Activated CD8-positive, alpha-beta T cell treated with anti-CD3 and anti-CD28 coated beads for 36 hours (primary cell): ENCODE results near the gene IL34. TPM values are rescaled to one million over a fixed set of nuclear protein-coding genes. Genes with fewer than 3 reads are reported as not detected.
"Not testable (repeated sequence)": the region's sequence is repeated elsewhere in the genome, so short reads cannot be mapped to it uniquely, and the experiment has no call there.

Experiments
- ATAC-seq: fragments of 200-7000 bp; cut with Tn5 transposase; one replicate; pipeline ENCODE4 v1.10.0; 2021; ENCODE audit warnings: mild to moderate bottlenecking, moderate library complexity
- CTCF ChIA-PET: fragments of 350-600 bp; sonication (Branson Sonifier 250); formaldehyde crosslinking; loops from one replicate; lab custom pipeline; 2021; ENCODE audit warnings: antibody characterized with exemption; lab: Charles Lee
- POLR2A ChIA-PET: fragments of 350-600 bp; sonication (Branson Sonifier 250); formaldehyde crosslinking; loops from one replicate; lab custom pipeline; 2021; ENCODE audit warnings: antibody characterized with exemption; lab: Charles Lee
- DNase-seq: peaks from one replicate; pipeline ENCODE4 v3.0.0-alpha.2; 2020
- H3K27ac Mint-ChIP-seq: one replicate; pipeline ENCODE4 v1.8.0; 2021; ENCODE audit warnings: mild to moderate bottlenecking, mixed read lengths
- H3K27me3 Mint-ChIP-seq: one replicate; pipeline ENCODE4 v1.8.0; 2021; ENCODE audit warnings: mixed read lengths
- H3K36me3 Mint-ChIP-seq: one replicate; pipeline ENCODE4 v1.8.0; 2021; ENCODE audit warnings: low read depth, mixed read lengths
- H3K4me1 Mint-ChIP-seq: one replicate; pipeline ENCODE4 v1.8.0; 2021; ENCODE audit warnings: low read depth, mixed read lengths
- H3K4me3 Mint-ChIP-seq: one replicate; pipeline ENCODE4 v1.8.0; 2021; ENCODE audit warnings: mild to moderate bottlenecking, moderate library complexity, mixed read lengths
- H3K9me3 Mint-ChIP-seq: one replicate; pipeline ENCODE4 v1.8.0; 2021; ENCODE audit warnings: mixed read lengths
- CTCF ChIP-seq: fragments of 200-600 bp; IDR thresholded peaks from one replicate; pipeline ENCODE4 v1.8.0; 2022; ENCODE audit warnings: antibody characterized with exemption, mild to moderate bottlenecking
- intact Hi-C: fragments of 100-400 bp; cut with micrococcal nuclease; formaldehyde crosslinking; loops from one replicate; pipeline ENCODE4 v1.10.0; 2022
- total RNA-seq, 2 experiments: library from RNA; stranded (reverse); gene quantifications; one replicate each; pipeline ENCODE4 v1.2.3, GENCODE V29; 2021

IL34 gene
- total RNA-seq, 2 experiments from 2014 or later, result not detected

GRCh38 chr16:70642633-70643032 is 3.7 kb upstream of the IL34 start:
- ChIA-PET POLR2A (no interaction called here), CTCF (no interaction called here)
- no peak for DNase-seq
- intact Hi-C loops, result no loop called here
- no peaks in the 10 kb centered on the region for H3K36me3 Mint-ChIP-seq
- no peaks in the 10 kb centered on the region for H3K9me3 Mint-ChIP-seq
- H3K4me3 Mint-ChIP-seq, result no peak overlapping the region
- no peaks in the 10 kb centered on the region for H3K27me3 Mint-ChIP-seq
- no peaks in the 10 kb centered on the region for H3K4me1 Mint-ChIP-seq
- no peak overlapping the region for H3K27ac Mint-ChIP-seq
- no peak for ATAC-seq
- TF ChIP-seq CTCF, result no peak

GRCh38 chr16:70643264-70643663 is 3.1 kb upstream of the IL34 start:
- not testable (repeated sequence) for ATAC-seq, H3K36me3 Mint-ChIP-seq

GRCh38 chr16:70644763-70645597 is 1.4 kb upstream of the IL34 start:
- no peak overlapping the region for H3K4me3 Mint-ChIP-seq
- H3K27me3 Mint-ChIP-seq, result no peaks in the 10 kb centered on the region
- H3K36me3 Mint-ChIP-seq, result no peaks in the 10 kb centered on the region
- ATAC-seq (no peak), DNase-seq (no peak)
- intact Hi-C loops, result no loop called here
- no peaks in the 10 kb centered on the region for H3K4me1 Mint-ChIP-seq
- TF ChIP-seq CTCF, result no peak
- ChIA-PET POLR2A (no interaction called here), CTCF (interaction anchor here (1.2 kb wide), 1 partner anchor 9 kb away, joined by 3 read pairs; no protein-coding TSS in a partner anchor)
- H3K9me3 Mint-ChIP-seq, result no peaks in the 10 kb centered on the region
- no peak overlapping the region for H3K27ac Mint-ChIP-seq

More at GRCh38 chr16:70643264-70643663, 3.1 kb upstream of the IL34 start:
- H3K9me3 Mint-ChIP-seq, H3K27ac Mint-ChIP-seq, H3K4me1 Mint-ChIP-seq, H3K27me3 Mint-ChIP-seq, H3K4me3 Mint-ChIP-seq, POLR2A ChIA-PET, DNase-seq, CTCF ChIA-PET, intact Hi-C loops: not testable (repeated sequence)

GRCh38 chr16:70647441-70648359 is 1.3 kb downstream of the IL34 start:
- Mint-ChIP-seq H3K27me3 (no peaks in the 10 kb centered on the region), H3K27ac (no peak overlapping the region), H3K4me3 (no peak overlapping the region), H3K4me1 (no peaks in the 10 kb centered on the region), H3K9me3 (no peaks in the 10 kb centered on the region), H3K36me3 (no peaks in the 10 kb centered on the region)
- intact Hi-C loops, result no loop called here
- ChIA-PET CTCF (no interaction called here), POLR2A (interaction anchor here (1.1 to 1.2 kb wide), 2 partner anchors 12 to 17 kb away, joined by 3 read pairs; no protein-coding TSS in a partner anchor)
- TF ChIP-seq CTCF, result no peak
- DNase-seq, result no peak
- no peak for ATAC-seq

GRCh38 chr16:70648606-70649005 is 2.2 kb downstream of the IL34 start:
- ChIA-PET CTCF (no interaction called here), POLR2A (interaction anchor here (1.1 to 1.2 kb wide), 2 partner anchors 13 to 17 kb away, joined by 3 read pairs; no protein-coding TSS in a partner anchor)
- Mint-ChIP-seq H3K4me3 (no peak overlapping the region), H3K27ac (no peak overlapping the region), H3K9me3 (no peaks in the 10 kb centered on the region), H3K4me1 (peaks cover under 1% of the 10 kb centered on the region), H3K27me3 (no peaks in the 10 kb centered on the region), H3K36me3 (no peaks in the 10 kb centered on the region)
- TF ChIP-seq CTCF, result no peak
- intact Hi-C loops, result no loop called here
- no peak for DNase-seq
- ATAC-seq, result no peak
